AG09319 (cell line): Measurements from ENCODE around the gene ACSL6.

Experiments used
- DNase-seq: peaks from one replicate; pipeline ENCODE4 v3.0.0-alpha.2; 2010; ENCODE audit warnings: low read depth; ENCODE audit errors: extremely low read depth
- CTCF ChIP-seq: IDR thresholded peaks from 2 replicates; pipeline ENCODE4 v1.5.1; 2011; ENCODE audit warnings: low read depth, mild to moderate bottlenecking, inconsistent platforms, low read length, moderate library complexity

Gene ACSL6

GRCh38 chr5:132053483-132053882 is 42.0 kb upstream of the ACSL6 start:
- TF ChIP-seq CTCF, result no peak
- DNase-seq, result no peak

GRCh38 chr5:132052520-132052919 is 41.1 kb upstream of the ACSL6 start:
- no peak for TF ChIP-seq CTCF
- no peak for DNase-seq

GRCh38 chr5:132050661-132051552 is 39.4 kb upstream of the ACSL6 start:
- TF ChIP-seq CTCF, result no peak
- DNase-seq, result no peak

- no peak for DNase-seq
- no peak for TF ChIP-seq CTCF
Observed at GRCh38 chr5:132050136-132050535, 38.7 kb upstream of the ACSL6 start.

GRCh38 chr5:132049559-132049958 is 38.1 kb upstream of the ACSL6 start:
- no peak for TF ChIP-seq CTCF
- DNase-seq, result no peak

GRCh38 chr5:132049093-132049492 is 37.6 kb upstream of the ACSL6 start:
- no peak for DNase-seq
- no peak for TF ChIP-seq CTCF

- no peak for TF ChIP-seq CTCF
- no peak for DNase-seq
Observed at GRCh38 chr5:132046880-132047299, 35.4 kb upstream of the ACSL6 start.
